Measurements from ENCODE around the gene CRYGC.

DNA sequence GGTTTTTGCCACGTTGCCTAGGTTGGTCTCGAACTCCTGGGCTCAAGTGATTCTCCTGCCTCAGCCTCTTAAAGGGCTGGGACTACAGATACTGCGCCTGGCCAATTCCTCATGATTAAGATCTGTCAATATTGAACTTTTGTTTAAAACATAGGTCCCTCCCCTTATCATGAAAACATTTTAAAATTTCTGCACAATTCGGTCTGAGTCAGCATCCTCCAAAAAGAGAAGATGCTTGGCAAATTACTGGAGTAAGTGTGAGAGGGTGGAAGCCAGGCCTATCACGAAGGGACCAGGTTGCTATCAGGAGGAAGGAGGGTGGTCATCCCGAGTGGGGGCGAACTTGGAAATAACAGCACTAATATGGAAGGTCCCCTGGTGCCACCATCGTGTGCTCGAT is 44.5 kb upstream of the CRYGC start:
- TF ChIP-seq, protein P1, sequence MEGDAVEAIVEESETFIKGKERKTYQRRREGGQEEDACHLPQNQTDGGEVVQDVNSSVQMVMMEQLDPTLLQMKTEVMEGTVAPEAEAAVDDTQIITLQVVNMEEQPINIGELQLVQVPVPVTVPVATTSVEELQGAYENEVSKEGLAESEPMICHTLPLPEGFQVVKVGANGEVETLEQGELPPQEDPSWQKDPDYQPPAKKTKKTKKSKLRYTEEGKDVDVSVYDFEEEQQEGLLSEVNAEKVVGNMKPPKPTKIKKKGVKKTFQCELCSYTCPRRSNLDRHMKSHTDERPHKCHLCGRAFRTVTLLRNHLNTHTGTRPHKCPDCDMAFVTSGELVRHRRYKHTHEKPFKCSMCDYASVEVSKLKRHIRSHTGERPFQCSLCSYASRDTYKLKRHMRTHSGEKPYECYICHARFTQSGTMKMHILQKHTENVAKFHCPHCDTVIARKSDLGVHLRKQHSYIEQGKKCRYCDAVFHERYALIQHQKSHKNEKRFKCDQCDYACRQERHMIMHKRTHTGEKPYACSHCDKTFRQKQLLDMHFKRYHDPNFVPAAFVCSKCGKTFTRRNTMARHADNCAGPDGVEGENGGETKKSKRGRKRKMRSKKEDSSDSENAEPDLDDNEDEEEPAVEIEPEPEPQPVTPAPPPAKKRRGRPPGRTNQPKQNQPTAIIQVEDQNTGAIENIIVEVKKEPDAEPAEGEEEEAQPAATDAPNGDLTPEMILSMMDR (IDR thresholded peaks at IDR 0.05), result no peak
- no peak for TF ChIP-seq POLR2AphosphoS5 (IDR thresholded peaks at IDR 0.05)
- no peak for TF ChIP-seq POLR2A (IDR thresholded peaks at IDR 0.05)

Data from sigmoid colon (tissue), 4 donors.